OCI-LY3 (cell line): ENCODE measurements around the gene GAS2L3.
"Not testable (repeated sequence)": the region's sequence is repeated elsewhere in the genome, so short reads cannot be mapped to it uniquely, and the experiment has no call there.

Experiments
- H2AFZ ChIP-seq: fragments of 200-600, 300-600 bp; shearing (Covaris generic); 2 replicates; pipeline ENCODE4 v1.6.0; 2014; ENCODE audit warnings: antibody characterized with exemption, low read depth, low read length
- H3K27ac ChIP-seq: fragments of 200-600, 300-600 bp; sonication (generic); 2 replicates; pipeline ENCODE4 v1.5.1; 2014; ENCODE audit warnings: mild to moderate bottlenecking, low read length, moderate library complexity, mixed read lengths
- H3K27me3 ChIP-seq: fragments of 200-600, 300-600 bp; sonication (generic); 2 replicates; pipeline ENCODE4 v1.6.1; 2014; ENCODE audit warnings: low read depth, low read length, mixed read lengths
- H3K36me3 ChIP-seq: fragments of 200-600, 300-600 bp; sonication (generic); replicated peaks from 2 replicates; pipeline ENCODE3; 2014; ENCODE audit warnings: low read depth, low read length, mixed read lengths
- H3K4me1 ChIP-seq: fragments of 300-600, 200-600 bp; sonication (generic); 2 replicates; pipeline ENCODE4 v1.6.1; 2014; ENCODE audit warnings: low read length, mixed read lengths
- H3K4me2 ChIP-seq: fragments of 200-600, 300-600 bp; sonication (generic); 2 replicates; pipeline ENCODE4 v1.6.1; 2014; ENCODE audit warnings: low read length, mixed read lengths
- H3K4me3 ChIP-seq: fragments of 300-600, 200-600 bp; sonication (generic); 2 replicates; pipeline ENCODE4 v1.5.1; 2014; ENCODE audit warnings: antibody characterized with exemption, mild to moderate bottlenecking, low read length, moderate library complexity
- H3K79me2 ChIP-seq: fragments of 300-600, 200-600 bp; shearing (Covaris generic); 2 replicates; pipeline ENCODE4 v1.6.1; 2014; ENCODE audit warnings: mild to moderate bottlenecking, low read length, mixed read lengths
- H3K9ac ChIP-seq: fragments of 300-600, 200-600 bp; shearing (Covaris generic); 2 replicates; pipeline ENCODE4 v1.6.0; 2014; ENCODE audit warnings: mild to moderate bottlenecking, low read length, moderate library complexity
- H3K9me3 ChIP-seq: fragments of 200-600, 300-600 bp; shearing (Covaris generic); 2 replicates; pipeline ENCODE4 v1.6.1; 2014; ENCODE audit warnings: low read length, mixed read lengths; ENCODE audit not compliant: insufficient read depth
- H4K20me1 ChIP-seq: fragments of 200-600, 300-600 bp; sonication (generic); 2 replicates; pipeline ENCODE4 v1.6.1; 2016; ENCODE audit warnings: low read length, mixed read lengths; ENCODE audit not compliant: insufficient read depth
- EZH2phosphoT487 ChIP-seq: fragments of 200-600 bp; shearing (Covaris generic); IDR thresholded peaks from 2 replicates; pipeline ENCODE4 v1.6.1; 2018; ENCODE audit warnings: antibody characterized with exemption, mixed run types, low read depth
- TF ChIP-seq, protein P1 (sequence below): fragments of 200-600, 300-600 bp; sonication (generic); IDR thresholded peaks from 2 replicates; pipeline ENCODE4 v1.5.1; 2014; ENCODE audit warnings: antibody characterized with exemption, low read length, low read depth

The GAS2L3 gene

DNA sequence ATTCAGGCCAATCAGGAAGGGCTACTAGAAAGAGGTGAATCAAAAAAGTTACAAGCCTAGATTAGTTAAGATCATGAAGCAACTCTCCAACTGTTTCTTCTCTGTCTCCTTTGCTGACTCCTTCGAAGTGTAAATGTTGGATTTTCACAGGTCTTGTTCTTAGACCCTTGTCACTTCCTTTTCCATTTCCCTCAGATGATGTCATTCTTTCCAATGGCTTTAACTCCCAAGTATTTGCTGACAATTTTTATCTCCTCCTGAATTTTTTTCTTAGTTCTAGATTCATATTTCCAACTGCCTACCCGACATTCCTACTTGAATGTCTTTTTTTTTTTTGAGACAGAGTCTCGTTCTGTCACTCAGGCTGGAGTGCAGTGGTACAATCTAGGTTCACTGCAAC lies 10.8 kb downstream of the GAS2L3 start:
- H3K79me2 ChIP-seq: no peaks in the 10 kb centered on the region

DNA sequence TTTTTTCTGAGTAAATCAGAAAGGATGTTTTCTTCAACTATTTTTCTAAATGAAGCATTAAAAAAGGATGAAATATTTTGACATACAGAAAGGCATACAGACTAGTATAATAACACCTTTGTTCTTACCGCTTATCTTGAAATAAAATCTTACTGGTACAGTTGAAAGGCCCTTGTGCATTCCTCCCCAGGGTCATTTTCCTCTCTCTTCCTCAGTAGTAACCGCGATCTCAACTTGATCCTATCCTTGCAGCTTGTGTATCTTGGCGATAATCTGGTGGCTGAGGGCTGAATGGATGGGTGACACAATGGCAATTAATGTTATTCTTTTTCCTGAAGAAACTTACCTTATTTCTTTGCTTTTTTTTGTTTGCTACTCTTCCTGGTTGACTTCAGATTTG lies 18.5 kb downstream of the GAS2L3 start:
- 0 out of 2 replicates have a peak, but pooled peaks cover 3% of the 10 kb centered on the region for H3K27me3 ChIP-seq
- H3K36me3 ChIP-seq: no peaks in the 10 kb centered on the region
- TF ChIP-seq, protein P1, sequence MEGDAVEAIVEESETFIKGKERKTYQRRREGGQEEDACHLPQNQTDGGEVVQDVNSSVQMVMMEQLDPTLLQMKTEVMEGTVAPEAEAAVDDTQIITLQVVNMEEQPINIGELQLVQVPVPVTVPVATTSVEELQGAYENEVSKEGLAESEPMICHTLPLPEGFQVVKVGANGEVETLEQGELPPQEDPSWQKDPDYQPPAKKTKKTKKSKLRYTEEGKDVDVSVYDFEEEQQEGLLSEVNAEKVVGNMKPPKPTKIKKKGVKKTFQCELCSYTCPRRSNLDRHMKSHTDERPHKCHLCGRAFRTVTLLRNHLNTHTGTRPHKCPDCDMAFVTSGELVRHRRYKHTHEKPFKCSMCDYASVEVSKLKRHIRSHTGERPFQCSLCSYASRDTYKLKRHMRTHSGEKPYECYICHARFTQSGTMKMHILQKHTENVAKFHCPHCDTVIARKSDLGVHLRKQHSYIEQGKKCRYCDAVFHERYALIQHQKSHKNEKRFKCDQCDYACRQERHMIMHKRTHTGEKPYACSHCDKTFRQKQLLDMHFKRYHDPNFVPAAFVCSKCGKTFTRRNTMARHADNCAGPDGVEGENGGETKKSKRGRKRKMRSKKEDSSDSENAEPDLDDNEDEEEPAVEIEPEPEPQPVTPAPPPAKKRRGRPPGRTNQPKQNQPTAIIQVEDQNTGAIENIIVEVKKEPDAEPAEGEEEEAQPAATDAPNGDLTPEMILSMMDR: no peak
- TF ChIP-seq EZH2phosphoT487: no peak
- no peaks in the 10 kb centered on the region for H3K9me3 ChIP-seq
- no peaks in the 10 kb centered on the region for H3K79me2 ChIP-seq
- no peak overlapping the region for H3K27ac ChIP-seq
- no peak overlapping the region for H3K4me2 ChIP-seq
- no peaks in the 10 kb centered on the region for H4K20me1 ChIP-seq
- H3K9ac ChIP-seq: no peak overlapping the region
- H2AFZ ChIP-seq: no peak overlapping the region
- no peak overlapping the region for H3K4me3 ChIP-seq
- H3K4me1 ChIP-seq: no peaks in the 10 kb centered on the region

More for the DNA sequence above, 10.8 kb downstream of the GAS2L3 start:
- Histone ChIP-seq H3K4me3 (no peak overlapping the region), H3K4me1 (no peaks in the 10 kb centered on the region), H3K4me2 (no peak overlapping the region), H3K27ac (no peak overlapping the region), H3K36me3 (no peaks in the 10 kb centered on the region), H3K9me3 (no peaks in the 10 kb centered on the region; the same call in 1 of the 2 replicates), H3K9ac (no peak overlapping the region), H2AFZ (no peak overlapping the region), H3K27me3 (no peaks in the 10 kb centered on the region), H4K20me1 (no peaks in the 10 kb centered on the region)
- no peak for TF ChIP-seq EZH2phosphoT487
- TF ChIP-seq, protein P1: no peak

DNA sequence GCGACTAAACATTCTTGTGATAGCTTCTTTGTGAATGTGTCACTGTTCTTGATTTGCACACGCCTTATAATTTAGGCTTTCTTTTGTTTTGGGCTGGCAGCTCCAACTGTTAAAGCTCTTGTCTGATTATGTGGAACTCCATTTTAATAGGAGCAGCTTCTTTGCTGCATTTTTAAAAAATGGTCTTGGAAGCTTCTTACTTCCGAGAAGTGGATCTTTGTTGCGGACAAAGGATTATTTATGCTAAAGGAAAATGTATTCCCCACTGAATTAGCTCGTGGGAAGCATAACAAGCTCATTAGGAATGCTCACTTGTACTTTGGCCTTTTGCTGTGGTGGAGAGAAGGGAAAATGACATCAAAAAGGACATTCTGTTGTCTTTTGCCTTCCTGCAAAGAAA lies 20.0 kb downstream of the GAS2L3 start:
- no peak overlapping the region for H2AFZ ChIP-seq
- 0 out of 2 replicates have a peak, but pooled peaks cover 3% of the 10 kb centered on the region for H3K27me3 ChIP-seq
- H4K20me1 ChIP-seq: no peaks in the 10 kb centered on the region
- no peaks in the 10 kb centered on the region for H3K36me3 ChIP-seq
- no peaks in the 10 kb centered on the region for H3K79me2 ChIP-seq
- H3K4me2 ChIP-seq: no peak overlapping the region
- no peak overlapping the region for H3K27ac ChIP-seq
- H3K4me1 ChIP-seq: no peaks in the 10 kb centered on the region
- no peak overlapping the region for H3K9ac ChIP-seq
- TF ChIP-seq, protein P1: no peak
- no peak for TF ChIP-seq EZH2phosphoT487
- no peak overlapping the region for H3K4me3 ChIP-seq
- no peaks in the 10 kb centered on the region for H3K9me3 ChIP-seq

DNA sequence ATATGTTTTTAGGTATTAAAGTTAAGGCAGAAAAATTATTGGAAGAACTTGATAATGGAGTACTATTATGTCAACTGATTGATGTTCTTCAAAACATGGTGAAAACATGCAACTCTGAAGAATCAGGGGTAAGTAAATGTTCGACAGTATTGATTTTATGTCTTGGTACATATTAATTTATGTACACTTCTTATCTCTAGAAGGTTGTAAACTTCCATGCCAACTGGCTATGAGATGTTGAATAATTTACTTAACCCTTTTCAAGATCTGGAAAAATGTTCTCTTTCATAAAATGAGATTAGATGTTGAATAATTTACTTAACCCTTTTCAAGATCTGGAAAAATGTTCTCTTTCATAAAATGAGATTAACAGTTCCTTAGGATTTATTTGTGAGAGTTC lies 28.1 kb downstream of the GAS2L3 start:
- Histone ChIP-seq H3K79me2 (no peaks in the 10 kb centered on the region), H3K4me1 (no peaks in the 10 kb centered on the region), H3K27ac (no peak overlapping the region), H2AFZ (no peak overlapping the region), H3K9me3 (no peaks in the 10 kb centered on the region), H4K20me1 (no peaks in the 10 kb centered on the region), H3K36me3 (no peaks in the 10 kb centered on the region), H3K9ac (no peak overlapping the region), H3K27me3 (peaks cover 13% of the 10 kb centered on the region; the same call in 1 of the 2 replicates), H3K4me2 (no peak overlapping the region), H3K4me3 (no peak overlapping the region)
- TF ChIP-seq, protein P1: no peak

DNA sequence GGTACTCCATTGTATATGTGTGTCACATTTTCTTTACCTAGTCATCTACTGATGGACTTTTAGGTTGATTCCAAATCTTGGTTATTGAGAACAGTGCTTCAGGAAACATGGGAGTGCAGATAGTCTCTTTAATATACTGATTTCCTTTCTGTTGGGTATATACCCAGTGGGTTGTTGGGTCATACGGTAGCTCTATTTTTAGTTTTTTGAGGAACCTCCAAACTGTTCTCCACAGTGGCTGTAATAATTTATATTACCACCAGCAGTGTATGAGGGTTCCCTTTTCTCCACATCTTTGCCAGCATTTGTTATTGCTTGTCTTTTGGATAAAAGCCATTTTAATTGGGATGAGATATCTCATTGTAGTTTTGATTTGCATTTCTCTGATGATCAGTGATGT lies 29.5 kb downstream of the GAS2L3 start:
- not testable (repeated sequence) for H3K36me3 ChIP-seq, H3K9ac ChIP-seq, H2AFZ ChIP-seq, H3K4me3 ChIP-seq, H3K4me1 ChIP-seq, H3K27ac ChIP-seq, H4K20me1 ChIP-seq, H3K9me3 ChIP-seq, H3K79me2 ChIP-seq, H3K4me2 ChIP-seq
- peaks cover 13% of the 10 kb centered on the region; the same call in 1 of the 2 replicates for H3K27me3 ChIP-seq
